GM12891 (cell line): Measurements from ENCODE around the gene ADCY5.

Experiments
- PAX5 ChIP-seq: IDR thresholded peaks from 2 replicates; pipeline ENCODE4 v1.6.1; 2011; ENCODE audit warnings: low read length, moderate library complexity, mild to moderate bottlenecking; ENCODE audit not compliant: insufficient read depth, severe bottlenecking
- POLR2A ChIP-seq: IDR thresholded peaks from 2 replicates; pipeline ENCODE4 v1.6.1; 2011; ENCODE audit warnings: low read depth, low read length, control low read depth
- POLR2AphosphoS5 ChIP-seq: IDR thresholded peaks from 2 replicates; pipeline ENCODE4 v1.6.1; 2011; ENCODE audit warnings: low read depth, low read length, control low read depth
- POU2F2 ChIP-seq: IDR thresholded peaks from 2 replicates; pipeline ENCODE4 v1.6.1; 2011; ENCODE audit warnings: low read depth, mild to moderate bottlenecking, control low read depth, low read length, moderate library complexity
- SPI1 ChIP-seq: IDR thresholded peaks from 2 replicates; pipeline ENCODE4 v1.6.1; 2011; ENCODE audit warnings: low read depth, low read length, control low read depth
- TAF1 ChIP-seq: IDR thresholded peaks from 2 replicates; pipeline ENCODE4 v1.6.1; 2011; ENCODE audit warnings: low read depth, low read length, control low read depth

GRCh38 chr3:123349566-123350435 lies 99.1 kb downstream of the ADCY5 start:
- TF ChIP-seq POLR2A = no peak
- no peak for TF ChIP-seq SPI1
- TF ChIP-seq POLR2AphosphoS5 = no peak
- TF ChIP-seq TAF1 = no peak
- TF ChIP-seq PAX5 = no peak
- TF ChIP-seq POU2F2 = no peak
